AG09319 (cell line): ENCODE data around the gene AADACL2.

Source experiments
- DNase-seq: peaks from one replicate; pipeline ENCODE4 v3.0.0-alpha.2; 2010; ENCODE audit warnings: low read depth; ENCODE audit errors: extremely low read depth
- CTCF ChIP-seq: IDR thresholded peaks from 2 replicates; pipeline ENCODE4 v1.5.1; 2011; ENCODE audit warnings: low read depth, mild to moderate bottlenecking, inconsistent platforms, low read length, moderate library complexity

Gene AADACL2

GRCh38 chr3:151732861-151733260, 866 bp upstream of the AADACL2 start:
- DNase-seq = no peak
- TF ChIP-seq CTCF = no peak

DNA sequence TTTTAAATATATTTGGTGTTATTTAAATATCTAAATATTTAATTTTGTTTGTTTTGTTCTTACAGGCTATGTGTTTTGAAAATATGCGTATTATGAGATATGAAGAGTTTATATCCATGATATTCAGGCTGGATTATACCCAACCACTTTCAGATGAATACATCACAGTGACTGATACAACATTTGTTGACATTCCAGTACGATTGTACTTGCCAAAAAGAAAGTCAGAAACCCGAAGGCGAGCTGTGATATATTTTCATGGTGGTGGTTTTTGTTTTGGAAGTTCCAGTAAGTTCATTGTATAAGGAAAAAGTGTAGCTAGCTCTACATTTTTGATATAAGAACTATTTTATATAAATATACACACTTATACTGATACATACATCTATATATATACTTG, 6.9 kb downstream of the AADACL2 start:
- DNase-seq = no peak
- no peak for TF ChIP-seq CTCF

DNA sequence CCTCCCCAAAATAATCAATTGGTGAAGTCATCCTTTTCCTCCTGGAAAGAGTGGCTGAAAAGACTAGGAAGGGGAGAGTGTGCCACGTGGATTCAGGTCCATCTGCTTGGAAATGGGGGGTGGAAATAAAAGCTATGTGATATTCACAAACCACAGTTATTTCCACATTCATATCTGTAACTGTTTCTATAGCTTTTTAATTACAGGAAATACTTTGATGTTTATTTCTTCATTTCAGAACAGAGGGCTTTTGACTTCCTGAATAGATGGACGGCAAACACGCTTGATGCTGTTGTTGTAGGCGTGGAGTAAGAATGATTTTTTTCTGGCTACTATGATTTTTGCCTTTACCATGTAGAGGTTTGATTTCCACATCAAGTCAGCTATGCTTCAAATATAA, 10.1 kb downstream of the AADACL2 start:
- DNase-seq = no peak
- no peak for TF ChIP-seq CTCF

DNA sequence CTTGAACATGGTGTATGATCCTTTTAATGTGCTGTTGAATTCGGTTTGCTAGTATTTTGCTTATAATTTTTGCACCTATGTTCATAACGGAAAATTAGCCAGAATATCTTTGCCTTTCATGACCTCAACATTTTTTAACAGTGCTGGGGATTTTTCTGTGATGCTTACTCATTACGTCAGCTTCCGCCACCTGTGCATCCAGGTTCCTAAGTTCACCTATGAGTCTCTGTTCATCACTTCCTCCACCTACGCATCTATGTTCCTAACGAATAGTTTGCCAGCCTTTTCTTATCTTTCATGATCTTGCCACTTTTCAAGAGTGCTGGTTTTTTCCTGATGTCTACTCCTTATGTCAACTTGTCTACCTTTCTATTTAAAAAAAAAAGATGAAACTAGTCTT, 16.5 kb downstream of the AADACL2 start:
- no peak for TF ChIP-seq CTCF

DNA sequence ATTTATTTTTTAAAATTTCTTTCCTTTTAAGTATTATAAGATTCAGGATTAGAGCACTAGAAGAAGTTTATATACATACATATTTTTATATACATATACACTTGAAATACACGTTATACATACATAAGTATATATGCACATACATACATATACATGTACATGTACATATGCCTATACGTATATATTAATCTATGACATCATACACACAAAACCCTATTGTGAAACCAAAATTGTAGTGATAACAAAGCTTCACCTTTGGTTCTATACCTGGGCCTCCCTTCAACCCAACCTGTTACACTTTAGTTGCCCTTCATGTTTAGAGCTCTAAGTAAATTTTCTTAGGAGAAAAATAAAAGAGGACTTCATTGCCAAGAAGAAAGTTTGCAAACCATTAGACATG, 17.0 kb downstream of the AADACL2 start:
- DNase-seq = no peak
- no peak for TF ChIP-seq CTCF

More for the DNA sequence above, 16.5 kb downstream of the AADACL2 start:
- no peak for DNase-seq

GRCh38 chr3:151751161-151751560, 17.4 kb downstream of the AADACL2 start:
- DNase-seq = peak; percentile 83
- TF ChIP-seq CTCF = no peak

- no peak for DNase-seq
- TF ChIP-seq CTCF = no peak
Observed at GRCh38 chr3:151753846-151754245, 20.1 kb downstream of the AADACL2 start.
